DMS114 treated with DMSO at 0.1 percent for 48 hours (cell line): Measurements from ENCODE around the gene RORC.
"Not testable (repeated sequence)": the region's sequence is repeated elsewhere in the genome, so short reads cannot be mapped to it uniquely, and the experiment has no call there.

Experiments
- DNase-seq: peaks from one replicate; lab custom pipeline; 2025; ENCODE audit not compliant: unreplicated experiment; lab: John Stamatoyannopoulos, UW

RORC gene

DNA sequence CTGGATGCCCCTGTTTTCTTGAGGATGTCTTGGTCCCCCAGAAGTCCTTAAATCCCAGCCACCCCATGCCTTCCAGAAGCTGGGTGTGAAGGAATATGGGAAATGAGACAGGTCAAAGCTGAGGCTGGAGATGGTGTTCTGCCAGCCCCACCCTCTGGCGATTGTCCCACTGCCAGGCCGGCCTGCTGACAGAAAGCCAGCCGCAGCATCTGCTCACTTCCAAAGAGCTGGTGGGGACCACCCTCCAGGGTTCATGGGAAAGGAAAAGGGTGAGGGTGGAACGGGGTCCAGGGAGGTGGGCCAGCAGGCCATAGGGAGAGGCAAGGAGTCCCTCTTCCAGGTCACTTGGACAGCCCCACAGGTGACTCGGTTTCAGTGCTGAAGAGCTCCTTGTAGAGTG lies 24.5 kb downstream of the RORC start:
- no peak for DNase-seq

GRCh38 chr1:151806170-151806569 lies 25.4 kb downstream of the RORC start:
- no peak for DNase-seq

GRCh38 chr1:151805066-151805820 lies 26.4 kb downstream of the RORC start, which contains the start of gene LINGO4:
TSS of gene LINGO4 (minus strand) at chr1:151805419. CDS start at chr1:151802704, 2,715 bp downstream.
- no peak for DNase-seq

DNA sequence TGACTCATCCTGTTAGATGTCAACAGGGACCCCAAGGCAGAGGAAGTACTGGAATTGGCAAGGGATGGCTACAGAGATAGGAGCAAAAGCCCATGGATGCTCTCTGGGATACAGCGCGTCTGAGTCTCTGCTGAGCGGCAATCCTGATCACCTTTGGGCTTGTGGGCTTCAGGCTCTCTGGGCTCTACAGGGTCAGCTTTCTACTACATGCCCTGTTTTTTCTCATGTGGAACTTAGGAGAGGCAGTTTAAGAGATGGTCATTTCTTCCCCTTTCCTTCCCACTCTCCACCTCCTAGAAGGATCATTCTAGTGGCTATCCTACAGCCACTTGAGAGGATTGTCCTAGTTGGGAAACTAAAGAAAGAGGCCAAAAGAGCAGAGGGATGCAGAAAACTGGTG lies 27.7 kb downstream of the RORC start:
- no peak for DNase-seq

- no peak for DNase-seq
Measured at GRCh38 chr1:151803164-151803563, 28.4 kb downstream of the RORC start.

- no peak for DNase-seq
Measured at GRCh38 chr1:151802372-151802771, 29.2 kb downstream of the RORC start.

- no peak for DNase-seq
Measured at GRCh38 chr1:151801846-151802245, 29.8 kb downstream of the RORC start.

DNA sequence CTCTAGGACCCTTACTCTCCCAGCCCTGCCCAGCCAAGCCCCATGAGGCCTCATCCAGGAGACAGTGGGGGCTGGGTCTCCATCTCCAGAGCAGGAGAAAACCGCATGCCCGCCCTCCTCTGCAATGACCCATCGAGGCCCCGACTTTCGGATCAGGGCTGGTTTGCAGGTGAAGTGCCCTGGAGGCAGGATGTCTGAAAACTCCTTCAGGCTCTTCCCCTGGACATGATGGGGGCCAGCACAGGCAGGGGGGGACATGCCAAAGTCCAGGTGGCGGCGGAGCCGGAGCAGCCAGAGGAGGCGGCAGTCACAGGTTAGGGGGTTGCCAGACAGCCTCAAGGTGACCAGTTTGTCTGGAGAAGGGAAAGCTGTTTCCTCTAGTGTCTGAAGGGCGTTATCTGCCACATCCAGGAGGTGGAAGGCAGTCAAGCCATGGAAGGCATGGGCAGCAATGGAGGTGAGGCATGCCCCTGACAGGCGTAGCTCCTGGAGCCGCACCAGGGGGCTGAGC lies 30.2 kb downstream of the RORC start:
- no peak for DNase-seq

- DNase-seq = no peak
Measured at GRCh38 chr1:151800830-151801229, 30.8 kb downstream of the RORC start.

DNA sequence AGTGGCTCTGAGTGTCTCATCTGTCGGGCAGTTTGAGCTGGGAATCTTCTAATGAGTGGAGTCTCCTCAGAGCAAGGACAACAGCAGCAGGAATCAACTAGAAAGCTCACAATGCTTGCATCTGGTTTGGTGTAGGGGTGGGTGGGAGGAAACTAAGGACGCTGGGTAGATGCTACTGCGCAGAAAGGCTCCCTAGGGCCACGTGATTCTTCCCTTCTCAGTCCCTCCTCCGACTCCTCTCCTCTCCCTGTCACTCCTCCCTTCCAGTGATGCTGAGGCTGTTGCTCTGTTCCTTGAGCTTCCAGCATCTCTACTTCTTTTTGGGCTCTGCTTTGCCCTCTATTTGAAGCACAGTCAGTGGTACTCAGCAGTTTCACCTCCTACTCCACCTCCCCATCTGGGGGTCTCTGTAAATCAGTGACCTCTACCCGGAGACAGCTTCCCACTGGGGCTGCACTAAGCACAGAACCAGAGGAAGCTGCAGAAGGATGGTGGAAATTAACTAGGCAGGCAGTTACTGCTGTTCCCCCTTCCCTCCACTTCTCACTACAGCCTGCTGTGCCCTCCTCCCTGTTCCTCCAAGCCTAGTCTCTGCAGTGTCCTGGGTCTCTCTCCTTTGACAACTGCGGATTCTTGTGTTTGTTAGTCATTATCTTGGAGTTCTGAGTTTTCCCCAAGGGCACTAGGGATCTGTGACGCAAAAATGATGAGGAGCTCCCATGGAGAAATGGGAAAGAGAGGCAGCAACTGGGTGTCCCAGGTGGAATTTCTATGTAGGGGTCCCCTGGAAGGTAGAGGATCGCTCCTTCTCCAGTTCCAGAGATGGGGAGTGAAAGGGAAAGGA lies 32.2 kb downstream of the RORC start:
- DNase-seq = no peak

DNA sequence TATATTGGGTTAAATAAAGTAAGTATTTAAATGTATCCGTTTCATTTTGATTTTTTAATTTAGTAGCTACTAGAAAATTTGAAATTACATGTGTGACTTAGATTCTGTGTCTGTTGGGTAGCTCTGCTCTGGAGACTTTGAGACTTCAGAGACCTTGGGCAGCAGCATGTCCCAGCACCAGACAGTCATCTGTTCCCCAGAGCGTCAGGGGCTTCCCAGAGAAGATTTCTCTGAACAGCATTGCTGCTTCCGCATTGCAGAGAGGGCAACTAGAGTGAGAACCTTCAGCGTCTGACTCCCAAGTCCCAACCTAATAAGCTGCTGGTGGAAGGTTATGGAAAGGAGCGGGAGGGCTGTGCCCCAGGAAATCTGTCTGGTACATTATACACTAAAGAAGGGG lies 33.0 kb downstream of the RORC start:
- DNase-seq = no peak

GRCh38 chr1:151790940-151791651 lies 40.5 kb downstream of the RORC start:
- DNase-seq = peak; percentile 34

DNA sequence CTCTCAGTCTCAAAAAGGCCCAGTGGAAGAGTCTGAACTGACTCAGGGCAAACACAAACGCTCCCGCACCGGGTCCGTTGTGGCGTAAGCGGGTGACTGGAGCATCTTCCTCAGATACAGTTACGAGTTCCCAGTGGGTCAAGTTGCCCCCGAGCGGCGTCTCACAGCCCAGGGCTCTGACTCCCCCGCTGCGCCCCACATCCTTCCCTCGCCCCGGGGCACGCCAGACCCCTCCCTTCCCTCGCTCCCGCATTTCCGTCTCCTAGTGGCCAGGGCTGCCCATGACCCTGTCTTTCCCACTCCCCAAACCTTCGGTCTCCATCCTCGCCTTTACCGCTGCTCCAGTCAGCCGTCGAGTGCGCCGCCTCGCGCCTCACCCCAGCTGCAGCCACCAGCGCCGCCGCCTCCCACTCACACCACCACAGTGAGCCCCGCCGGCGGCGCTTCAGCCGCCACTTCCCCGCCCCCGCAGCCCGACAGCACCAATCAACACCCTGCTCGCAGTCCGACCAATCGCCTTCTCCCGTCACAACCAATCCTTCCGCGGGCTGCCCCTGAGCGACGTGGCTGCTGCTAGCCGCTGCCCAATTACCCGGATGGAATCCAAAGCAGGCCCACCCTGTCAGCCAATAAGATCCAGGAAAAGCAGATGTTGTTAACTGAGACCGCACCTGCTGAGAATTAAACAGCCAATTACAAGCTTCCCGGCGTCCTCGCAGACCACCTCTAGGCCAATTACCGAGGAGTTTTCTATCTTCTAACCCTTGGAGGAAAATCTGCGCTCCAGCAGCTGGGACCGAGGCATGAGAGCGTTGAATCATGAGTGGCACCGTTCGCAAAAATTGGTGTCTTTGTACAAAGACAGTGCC lies 41.3 kb downstream of the RORC start, which contains the start of gene TDRKH:
TDRKH (minus strand) TSS at position 430 of the 869 bp plus-strand sequence. CDS start 7,478 bp downstream, outside the sequence.
- peak; percentile 100 for DNase-seq

GRCh38 chr1:151787689-151788088 lies 43.9 kb downstream of the RORC start:
- DNase-seq = no peak

DNA sequence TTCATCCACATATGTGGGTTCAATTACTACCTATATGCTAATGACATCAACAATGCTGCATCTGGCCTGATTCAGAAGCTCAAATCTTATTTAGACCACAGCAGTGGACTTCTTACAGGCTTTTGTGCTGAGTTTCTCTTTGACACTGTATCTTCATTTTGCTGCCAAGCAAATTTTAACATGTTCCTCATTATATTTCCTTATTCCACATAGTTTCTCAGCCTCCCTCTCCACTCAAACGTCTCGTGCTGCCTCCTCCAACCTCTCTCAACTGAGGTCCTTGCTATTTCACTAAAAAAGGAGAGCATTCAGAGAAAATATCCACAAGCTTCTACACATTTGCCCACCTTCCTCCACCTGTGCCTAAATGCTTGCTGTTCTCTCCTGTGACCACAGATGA lies 47.8 kb downstream of the RORC start:
- DNase-seq = no peak

- no peak for DNase-seq
Measured at GRCh38 chr1:151782741-151783140, 48.9 kb downstream of the RORC start.

- DNase-seq = not testable (repeated sequence)
Measured at GRCh38 chr1:151782026-151782425, 49.6 kb downstream of the RORC start.

GRCh38 chr1:151780736-151781135 lies 50.9 kb downstream of the RORC start:
- DNase-seq = not testable (repeated sequence)

DNA sequence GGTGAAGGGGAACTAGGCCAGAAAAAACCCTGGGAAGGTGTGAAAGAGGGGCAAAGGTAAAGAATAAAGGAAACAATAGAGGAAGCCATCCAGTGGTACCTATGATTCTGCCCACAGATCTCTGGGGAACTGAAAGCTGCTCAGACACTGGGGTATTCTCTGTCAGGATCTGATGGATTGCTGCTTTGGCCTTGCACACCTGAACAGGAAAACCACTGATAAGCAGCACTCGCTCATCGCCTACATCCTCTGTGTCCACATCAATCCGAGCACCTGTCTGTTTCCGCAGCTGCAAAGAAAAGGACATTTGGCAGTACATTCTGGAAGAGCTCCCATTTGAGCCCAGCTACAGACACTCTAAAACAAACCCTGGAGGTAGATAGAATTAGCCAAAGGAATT lies 51.8 kb downstream of the RORC start:
- DNase-seq = no peak

DNA sequence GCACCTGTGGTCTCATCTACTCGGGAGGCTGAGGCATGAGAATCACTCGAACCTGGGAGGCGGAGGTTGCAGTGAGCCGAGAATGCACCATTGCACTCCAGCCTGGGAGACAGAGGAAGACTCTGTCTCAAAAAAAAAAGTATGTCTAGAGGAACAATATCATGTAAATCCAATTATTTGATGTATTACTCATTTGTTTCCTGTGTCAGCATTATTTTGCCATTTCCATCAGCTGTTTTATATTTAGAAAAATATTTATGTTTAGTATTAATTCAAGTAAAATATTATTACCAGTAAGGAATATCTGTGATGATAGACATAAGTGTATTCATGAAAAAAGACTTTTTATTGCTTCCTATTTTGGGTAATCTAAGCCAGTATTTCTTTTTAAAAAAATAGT lies 54.3 kb downstream of the RORC start:
- no peak for DNase-seq
